GM21390 (cell line): Measurements from ENCODE around the gene MRPS16.
"Not testable (repeated sequence)": the region's sequence is repeated elsewhere in the genome, so short reads cannot be mapped to it uniquely, and the experiment has no call there.

Experiments used
- ATAC-seq: cut with Tn5 transposase; IDR thresholded peaks from one replicate; pipeline ENCODE4 v1.9.1; 2021; ENCODE audit not compliant: unreplicated experiment

The MRPS16 gene

DNA sequence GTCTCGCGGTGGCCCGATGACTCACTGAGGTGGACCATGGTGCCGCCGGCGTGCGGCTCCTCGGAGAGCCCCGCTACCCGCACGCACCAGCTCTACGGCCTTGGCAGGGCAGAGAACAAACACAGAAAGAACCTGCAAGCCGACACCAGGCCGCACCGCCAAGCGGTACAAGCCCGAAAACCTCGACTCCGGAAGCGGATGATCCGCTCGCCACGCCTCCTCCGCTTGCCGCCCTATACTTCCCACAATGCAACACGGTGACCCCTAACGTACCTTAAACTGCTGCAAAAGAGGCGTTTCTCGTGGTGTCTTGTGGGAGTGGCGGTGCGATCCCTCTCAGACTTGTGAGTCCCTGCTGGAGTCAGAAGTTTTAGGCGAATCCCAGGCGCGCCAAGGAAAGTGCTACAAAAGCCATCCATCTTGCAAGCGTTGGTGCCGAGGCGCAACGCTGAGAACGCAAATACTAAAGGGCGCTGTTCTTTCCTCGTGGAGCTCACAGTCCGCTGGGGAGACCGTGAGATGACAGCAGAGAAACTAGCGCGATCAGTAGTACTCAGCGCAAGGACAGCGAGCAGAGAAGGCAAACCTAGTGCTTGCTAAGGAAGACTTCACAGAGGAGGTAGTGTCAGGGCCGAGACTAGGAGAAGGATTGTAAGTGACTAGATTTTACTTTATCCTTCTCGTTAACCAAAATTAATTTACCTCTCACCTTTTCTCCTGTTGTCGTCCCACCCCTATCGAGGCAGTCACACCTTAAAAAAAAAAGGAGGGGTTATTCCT lies at the start of gene MRPS16:
Gene MRPS16 (minus strand): TSS at position 200 of the 780 bp plus-strand sequence. CDS start 162 bp downstream, at position 38.
- peak; percentile 77 for ATAC-seq

DNA sequence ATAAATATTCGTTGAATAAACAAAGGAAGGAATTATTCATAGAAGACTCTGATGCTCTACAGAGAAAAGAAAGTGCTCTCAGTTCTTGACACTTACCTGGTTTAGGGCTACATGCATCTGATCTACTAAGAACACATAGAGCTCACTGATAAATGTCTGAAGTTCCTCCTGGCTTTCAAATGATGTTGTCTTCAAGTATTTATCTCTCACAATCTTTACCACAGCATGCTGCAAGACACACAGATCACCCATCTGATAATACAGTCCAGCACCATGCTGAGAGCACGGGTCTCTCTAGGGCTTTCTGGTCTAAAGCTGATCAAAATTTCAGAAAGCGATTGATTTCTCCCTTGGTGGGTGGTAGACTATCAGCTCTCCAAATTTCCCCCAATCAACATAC lies 44.5 kb upstream of the MRPS16 start:
- no peak for ATAC-seq

DNA sequence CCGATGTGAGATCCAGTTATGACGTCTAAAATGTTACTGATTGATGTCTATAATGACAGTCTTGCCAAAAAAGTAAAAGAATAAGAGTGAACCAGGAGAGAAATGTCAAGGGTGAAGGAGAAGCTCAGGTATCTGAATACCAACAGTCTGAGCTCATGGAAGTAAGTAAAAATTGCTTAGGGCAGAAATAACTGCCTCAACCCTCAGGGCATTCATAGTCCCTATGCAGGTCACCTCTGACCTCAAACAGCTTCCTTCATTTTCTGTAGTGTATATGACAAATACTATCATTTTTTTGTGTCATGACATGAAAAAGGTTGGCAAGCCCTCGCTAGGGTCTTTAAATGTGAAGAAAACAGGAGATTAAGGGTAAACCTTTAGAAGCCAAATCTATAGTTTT lies 41.0 kb upstream of the MRPS16 start:
- no peak for ATAC-seq

DNA sequence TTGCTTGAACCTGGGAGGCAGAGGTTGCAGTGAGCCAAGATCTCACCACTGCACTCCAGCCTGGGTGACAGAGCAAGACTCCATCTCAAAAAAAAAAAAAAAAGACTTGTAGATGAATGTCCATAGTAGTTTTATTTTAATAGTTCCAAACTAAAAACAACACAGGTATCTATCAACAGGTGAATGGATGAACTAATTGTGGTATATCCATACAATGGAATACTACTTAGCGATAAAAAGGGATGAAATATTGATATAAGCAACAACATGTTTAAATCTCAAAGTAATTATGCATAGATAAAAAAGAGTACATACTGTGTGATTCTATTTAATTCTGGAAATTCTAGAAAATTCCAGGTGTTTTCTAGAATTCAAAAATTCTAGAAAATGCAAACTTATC lies 37.5 kb upstream of the MRPS16 start:
- no peak for ATAC-seq

DNA sequence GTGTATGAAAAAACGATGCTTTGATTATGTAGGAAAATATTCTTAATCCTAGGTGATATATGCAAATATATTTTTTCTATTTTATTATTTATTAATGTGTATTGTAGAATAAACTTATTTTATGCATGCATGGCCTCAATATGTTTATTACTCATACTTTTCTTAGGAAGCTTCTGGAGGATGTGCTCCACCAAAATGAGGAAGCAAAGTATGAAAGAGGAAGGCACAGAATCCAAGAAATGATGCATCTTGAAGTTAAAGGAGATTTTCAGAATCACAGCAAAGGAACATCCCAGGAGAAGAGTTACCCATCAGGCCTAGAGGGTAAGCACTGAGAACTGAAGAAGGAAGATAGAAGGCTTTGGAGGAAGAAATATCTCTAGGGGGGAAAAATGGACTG lies 35.0 kb upstream of the MRPS16 start:
- ATAC-seq, result no peak

DNA sequence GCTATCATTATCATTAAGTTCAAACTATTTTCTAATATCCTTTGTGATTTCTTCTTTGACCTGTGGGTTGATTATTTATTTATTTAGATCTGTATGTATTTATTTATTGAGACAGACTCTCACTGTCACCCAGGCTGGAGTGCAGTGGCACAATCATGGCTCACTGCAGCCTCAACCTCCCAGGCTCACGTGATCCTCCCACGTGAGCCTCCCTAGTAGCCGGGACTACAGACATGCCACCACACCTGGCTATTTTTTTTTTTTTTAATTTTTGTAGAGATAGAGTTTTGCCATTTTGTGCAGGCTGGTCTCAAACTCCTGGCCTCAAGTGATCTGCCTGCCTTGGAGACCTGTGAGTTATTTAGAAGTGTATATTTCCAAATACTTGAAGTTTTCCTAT lies 28.7 kb upstream of the MRPS16 start:
- no peak for ATAC-seq

DNA sequence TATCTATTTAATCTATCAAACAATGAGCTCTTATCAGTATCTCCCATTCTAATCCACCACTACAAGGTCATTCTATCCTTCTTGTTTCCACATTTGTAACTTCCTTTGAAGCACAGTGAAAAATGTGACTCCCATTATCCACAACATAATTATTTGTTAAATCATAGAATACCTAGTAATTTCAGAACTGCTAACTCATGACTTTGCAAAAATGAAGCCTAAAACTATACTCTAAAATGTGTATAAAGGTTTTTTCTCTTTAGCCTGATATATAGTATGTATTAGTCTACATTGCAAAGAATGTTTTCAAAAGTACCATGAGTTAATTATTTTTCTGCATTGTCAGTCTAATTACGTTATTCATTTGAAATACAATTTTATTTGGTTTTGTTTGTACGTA lies 12.0 kb upstream of the MRPS16 start:
- no peak for ATAC-seq

DNA sequence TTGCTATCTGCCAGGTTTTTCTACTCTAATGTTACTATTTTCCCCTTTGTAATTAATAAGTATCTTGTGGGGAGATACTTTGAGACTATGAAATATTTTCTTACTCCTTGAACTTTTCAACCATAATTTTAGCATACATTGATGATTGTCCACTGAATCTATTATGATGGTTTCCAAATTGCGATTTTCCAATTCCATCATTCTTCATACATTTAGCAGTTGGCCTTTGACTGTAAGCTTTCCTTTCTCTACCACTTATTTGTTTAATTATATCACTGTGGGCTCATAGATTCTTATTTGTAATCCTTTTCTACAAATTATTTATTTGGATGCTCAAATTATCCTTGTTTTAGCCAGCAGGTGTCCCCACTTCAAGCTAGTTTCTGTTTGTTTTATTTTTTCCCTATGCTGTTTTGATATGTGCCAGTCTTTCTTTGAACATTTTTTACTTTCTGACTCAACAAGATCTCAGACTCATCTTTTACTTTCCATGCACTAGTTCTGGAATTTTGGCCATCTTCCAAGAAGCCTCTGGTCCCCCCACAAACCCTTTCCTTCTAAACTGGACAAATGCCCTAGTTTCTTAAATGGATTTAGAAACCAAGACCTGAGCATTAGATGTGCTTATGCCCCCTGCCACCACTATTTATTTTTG lies 11.4 kb upstream of the MRPS16 start:
- ATAC-seq, result no peak

DNA sequence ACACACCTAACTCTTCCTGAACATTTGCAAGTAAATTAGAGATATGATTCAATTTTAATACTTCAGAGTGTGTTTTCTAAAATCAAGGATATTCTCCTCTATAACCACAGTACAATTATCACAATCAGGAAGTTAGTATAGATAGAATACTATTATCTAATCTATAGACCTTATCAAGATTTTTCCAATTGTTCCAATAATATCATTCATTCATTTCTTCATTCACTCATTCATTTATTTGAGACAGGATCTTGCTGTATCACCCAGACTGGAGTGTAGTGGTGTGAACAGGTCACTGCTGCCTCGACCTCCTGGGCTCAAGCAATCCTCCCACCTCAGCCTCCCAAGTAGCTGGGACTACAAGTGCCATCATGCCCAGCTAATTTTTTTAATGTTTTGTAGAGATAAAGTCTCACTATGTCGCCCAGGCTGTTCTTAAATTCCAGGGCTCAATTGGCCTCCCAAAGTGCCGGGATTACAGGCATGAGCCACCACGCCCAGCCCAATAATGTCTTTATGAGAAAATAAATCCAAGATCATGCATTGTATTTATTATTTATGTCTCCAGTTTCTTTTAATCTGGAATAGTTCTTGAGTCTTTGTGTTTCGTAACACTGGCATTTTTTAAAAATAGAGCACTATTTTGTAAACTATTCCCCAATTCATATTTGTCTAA lies 10.6 kb upstream of the MRPS16 start:
- no peak for ATAC-seq

DNA sequence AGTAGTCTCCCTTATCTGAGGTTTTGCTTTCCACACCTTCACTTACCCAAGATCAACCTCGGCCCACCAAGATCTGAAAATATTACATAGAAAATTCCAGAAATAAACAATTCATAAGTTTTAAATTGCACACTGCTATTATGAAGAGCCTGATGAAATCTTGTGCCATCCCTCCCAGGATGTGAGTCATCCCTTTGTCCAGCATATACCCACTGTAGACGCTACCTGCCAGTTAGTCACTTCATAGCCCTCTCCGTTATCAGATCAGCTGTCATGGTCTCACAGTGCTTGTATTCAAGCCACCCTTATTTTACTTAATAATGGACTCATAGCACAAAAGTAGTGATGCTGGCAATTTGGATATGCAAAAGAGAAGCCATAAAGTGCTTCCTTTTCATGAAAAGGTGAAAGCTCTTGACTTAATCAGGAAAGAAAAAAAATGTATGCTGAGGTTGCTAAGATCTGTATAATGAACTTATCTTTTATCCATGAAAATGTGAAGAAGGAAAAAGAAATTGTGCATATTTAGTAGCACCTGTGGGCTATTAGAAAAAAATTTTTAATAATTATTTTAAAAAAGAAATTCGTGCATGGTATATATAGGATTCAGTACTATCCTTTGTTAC lies 9.8 kb upstream of the MRPS16 start:
- ATAC-seq, result no peak

DNA sequence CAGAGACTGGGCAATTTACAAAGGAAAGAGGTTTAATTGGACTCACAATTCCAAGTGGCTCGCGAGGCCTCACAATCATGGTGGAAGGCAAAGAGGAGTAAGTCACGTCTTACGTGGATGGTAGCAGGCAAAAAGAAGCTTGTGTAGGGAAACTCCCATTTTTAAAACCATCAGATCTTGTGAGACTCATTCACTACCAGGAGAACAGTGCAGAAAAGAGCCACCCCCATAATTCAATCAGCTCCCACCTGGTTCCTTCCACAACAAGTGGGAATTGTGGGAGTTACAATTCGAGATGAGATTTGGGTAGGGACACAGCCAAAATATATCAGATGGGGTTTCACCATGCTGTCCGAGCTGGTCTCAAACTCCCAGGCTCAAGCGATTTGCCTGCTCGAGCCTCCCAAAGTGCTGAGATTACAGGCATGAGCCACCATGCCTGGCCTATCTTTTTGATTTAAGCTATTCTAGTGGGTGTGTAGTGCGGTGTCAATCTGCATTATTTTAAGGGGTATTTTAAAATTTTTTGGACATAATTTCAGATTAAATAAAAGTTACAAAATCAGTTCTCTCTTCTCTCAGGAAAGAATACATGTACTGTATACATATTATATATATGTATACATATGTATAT lies 9.0 kb upstream of the MRPS16 start:
- ATAC-seq, result no peak

DNA sequence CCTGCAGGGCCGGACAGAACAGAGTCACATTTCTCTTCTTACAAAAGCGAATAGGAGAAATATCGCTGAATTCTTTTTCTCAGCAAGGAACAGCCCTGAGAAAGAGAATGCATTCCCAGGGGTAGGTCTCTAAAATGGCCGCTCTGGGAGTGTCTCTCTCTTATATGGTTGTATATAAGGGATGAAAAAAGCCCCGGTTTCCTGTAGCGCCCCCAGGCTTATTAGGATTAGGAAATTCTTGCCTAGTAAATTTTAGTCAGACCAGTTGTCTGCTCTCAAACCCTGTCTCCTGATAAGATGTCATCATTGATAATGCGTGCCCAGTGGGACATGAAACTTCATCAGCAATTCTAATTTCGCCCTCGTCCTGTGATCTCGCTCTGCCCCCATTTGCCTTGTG lies 6.2 kb upstream of the MRPS16 start:
- not testable (repeated sequence) for ATAC-seq

DNA sequence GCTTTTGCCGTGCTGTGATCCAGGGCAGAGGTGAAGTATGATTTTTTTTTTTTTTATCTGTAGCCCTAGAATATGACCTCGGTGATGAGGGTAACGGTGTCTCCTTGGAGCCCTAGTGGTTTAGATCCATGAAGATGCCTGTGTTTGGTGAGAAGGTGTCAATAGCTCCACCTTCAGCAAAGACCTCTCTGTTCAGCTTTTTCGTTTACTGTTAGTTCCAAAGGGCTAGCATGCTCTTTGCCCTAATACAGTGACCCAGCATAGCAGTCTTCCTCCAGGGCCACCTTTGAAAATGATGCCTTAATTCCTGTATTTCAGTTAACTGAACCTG lies 746 bp upstream of the MRPS16 start:
- no peak for ATAC-seq

DNA sequence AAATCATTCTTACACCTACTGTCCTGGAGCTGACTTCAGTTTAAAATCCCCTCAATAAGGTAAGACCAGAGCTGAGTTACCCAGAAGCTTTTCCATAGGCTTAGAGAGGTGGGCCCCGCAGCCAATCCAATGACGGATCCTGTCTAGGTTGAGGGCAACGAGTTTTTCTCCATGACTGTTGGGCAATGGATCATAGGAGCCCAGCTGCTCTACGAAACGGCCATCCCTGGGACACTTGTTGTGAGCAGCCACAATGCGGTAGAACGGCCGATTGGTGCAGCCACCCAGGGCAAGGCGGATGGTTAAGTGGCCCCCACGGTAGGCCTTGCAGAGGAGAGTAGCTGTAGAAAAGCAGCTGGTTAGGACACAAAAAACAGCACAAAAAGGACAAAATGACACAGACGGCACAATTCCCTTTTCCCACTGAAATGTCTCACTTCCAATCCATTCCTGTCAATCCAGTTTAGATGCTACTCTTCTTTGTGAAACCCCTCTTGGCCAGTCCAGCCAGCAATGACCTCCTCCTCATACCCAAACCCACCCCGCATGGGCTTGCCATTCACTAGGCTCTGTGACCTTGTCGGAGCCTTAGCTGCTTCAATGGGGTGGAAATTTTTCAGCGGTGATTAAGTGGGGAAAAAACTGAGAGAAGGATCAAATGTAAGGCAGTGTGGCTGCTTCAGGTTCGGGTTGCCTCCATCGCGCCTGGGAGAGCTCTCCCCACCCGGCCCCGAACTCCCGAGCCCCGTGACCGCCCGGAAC lies 580 bp downstream of the MRPS16 start:
- ATAC-seq, result peak; percentile 35

DNA sequence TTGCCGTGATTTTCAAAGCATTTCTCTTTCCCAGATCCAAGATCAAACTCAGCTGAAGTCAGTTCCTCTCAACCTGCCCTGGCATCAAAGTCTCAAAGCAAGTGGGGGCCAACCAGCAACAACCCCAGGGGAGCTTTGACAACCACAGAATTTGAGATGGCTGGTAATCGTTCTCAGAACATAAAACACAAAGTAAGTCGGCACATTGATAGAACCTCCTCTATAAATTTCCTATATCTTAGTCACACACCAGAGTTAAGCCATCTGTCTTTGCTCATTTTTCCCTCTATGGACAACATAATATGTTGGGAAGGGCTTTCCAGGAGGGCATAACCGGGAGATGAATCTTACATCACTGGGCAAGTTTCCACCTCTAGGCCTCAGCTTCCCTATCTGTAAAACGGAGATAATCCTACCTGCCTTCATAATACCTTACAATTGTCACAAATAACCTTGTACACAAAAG lies 4.2 kb downstream of the MRPS16 start:
- ATAC-seq, result no peak

DNA sequence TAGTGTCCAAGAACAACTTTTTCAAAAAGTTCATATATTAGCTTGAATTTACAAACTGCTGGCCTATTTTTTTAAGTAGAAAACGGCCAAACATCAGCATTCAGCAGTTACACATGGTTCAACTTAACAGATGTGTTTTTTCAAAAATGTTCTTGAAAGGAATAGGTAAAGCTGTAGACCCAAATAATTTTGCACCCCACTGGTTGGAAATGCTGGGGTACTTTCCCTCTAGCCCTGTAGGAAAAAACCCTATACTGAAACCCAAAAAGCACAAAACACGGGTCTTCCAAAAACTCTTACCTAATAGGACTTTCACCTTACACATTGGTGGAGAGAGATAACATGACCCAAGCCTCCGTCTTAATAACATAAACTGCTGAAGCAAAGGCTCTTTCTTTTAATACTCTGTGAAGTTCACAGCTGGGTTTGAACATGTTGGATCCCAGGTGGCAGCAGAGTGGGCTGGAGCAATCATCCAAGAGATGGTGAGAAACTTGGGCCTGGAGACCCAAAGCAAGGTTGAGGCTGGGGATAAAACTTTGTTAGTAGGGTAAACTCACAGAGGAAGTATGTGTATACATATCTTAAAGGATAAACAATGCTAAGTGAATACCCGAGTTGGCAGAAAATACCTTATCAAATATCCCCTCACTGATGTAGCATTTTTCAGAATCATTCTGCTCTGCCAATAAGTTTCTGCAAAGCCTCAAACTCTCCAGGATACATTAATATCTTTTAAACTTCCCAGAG lies 4.8 kb downstream of the MRPS16 start:
- ATAC-seq, result no peak

DNA sequence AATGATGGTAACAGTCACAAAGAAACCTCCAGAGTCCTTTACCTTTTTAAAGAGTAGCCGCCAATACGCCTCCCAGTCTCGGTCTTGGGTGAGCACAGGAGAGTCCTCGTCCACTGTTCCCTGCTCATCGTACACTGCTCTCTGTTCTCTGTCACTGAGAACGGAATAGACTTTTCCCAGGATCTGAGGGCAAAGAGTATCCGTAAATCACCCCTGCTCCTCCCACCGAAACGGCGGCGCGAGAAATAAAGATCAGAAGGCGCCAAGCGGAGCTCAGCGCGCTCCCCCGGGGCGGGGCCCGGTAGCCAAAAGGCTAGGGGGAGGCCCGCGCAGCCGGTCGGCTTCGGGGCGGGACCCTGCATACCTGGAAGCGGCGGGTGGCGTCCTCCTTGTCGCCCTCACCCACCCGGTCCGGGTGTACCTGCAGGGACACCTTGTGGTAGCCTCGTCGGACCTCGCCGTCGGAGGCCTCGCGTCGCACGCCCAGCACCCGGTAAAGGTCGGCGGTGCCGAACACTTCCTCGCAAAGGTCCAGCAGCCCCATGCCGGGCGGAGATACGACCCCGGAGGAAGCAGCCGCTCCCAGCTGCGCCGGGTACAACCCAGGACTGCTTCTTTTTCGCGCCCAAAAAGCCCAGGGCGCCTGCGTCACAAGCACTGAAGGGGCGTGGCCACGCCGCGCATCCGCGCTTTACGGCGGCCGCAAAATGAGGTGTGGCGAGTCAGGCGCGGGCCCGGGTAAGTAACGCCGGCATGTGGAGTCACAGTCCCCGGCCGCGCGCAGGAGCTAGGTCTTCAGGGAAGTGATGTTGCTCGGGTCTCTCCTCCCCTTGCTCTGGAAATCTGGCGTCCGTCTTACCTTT lies 5.6 kb downstream of the MRPS16 start, which contains the start of gene DNAJC9:
Gene DNAJC9 (minus strand): TSS at position 610 of the 863 bp plus-strand sequence. CDS start 66 bp downstream, at position 544.
- peak; percentile 83 for ATAC-seq

DNA sequence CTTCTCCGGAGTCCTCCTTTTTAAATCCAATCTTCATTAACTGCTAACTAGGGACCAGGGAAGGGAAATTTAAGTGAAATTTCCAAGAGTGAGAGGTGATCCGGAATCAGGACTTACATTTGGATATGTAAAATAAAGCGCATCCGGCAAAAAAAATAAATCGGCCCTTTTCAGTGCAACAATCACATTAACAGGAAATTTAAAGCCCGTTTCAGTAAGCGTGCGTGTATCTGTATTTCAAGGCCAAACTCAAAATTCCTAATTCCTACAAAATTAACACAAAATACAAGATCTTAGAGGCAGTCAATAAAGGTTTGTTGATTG lies 6.2 kb downstream of the MRPS16 start:
- ATAC-seq, result no peak
